T-helper 1 cell treated with Interleukin-12 subunit alpha and Interleukin-12 subunit beta and Interleukin-4 antibody, amounts not matched to agents 30 ng/mL and 1 ng/mL, for 36 hours (primary cell): ENCODE data around the gene ITGB5. TPM values are rescaled to one million over a fixed set of nuclear protein-coding genes. Genes with fewer than 3 reads are reported as not detected.

Source experiments
- total RNA-seq: library from RNA; stranded (reverse); gene quantifications from 2 replicates; pipeline ENCODE4 v1.2.3, GENCODE V29; 2022

The ITGB5 gene
- total RNA-seq, 1 donor from 2014 or later, result 0.59 TPM

Other genes with a start within 250 kb of the ITGB5 start
- gene UMPS, start 156.9 kb downstream of the ITGB5 start, total RNA-seq, result 32.5 and 33.6 TPM in 2 replicates
- not detected in 2 replicates for gene MUC13, start 47.4 kb upstream of the ITGB5 start, total RNA-seq
- gene HEG1, start 168.6 kb upstream of the ITGB5 start, total RNA-seq, result 39.9 and 44.6 TPM in 2 replicates